Tibial artery (tissue), 4 donors: ENCODE data around the gene MICALL2.

Experiments
- DNase-seq, 2 donors: peaks; one replicate each; pipeline ENCODE4 v3.0.0-alpha.2; 2019
- H3K27ac ChIP-seq, 2 donors: fragments of 200-600 bp; sonication (generic) in 1 of 2; 1 replicate in 1 of 2; 2 replicates in 1 of 2; pipeline ENCODE4 v1.5.1; 2018 to 2019; ENCODE audit warnings: mild to moderate bottlenecking in 1 of 2
- H3K27me3 ChIP-seq, 2 donors: fragments of 200-600 bp; sonication (generic) in 1 of 2; one replicate each; pipeline versions ENCODE4 v1.5.1 to v1.6.0; 2016 to 2019
- H3K36me3 ChIP-seq, 3 donors: fragments of 200-600 bp; sonication (generic) in 2 of 3; one replicate each; pipeline ENCODE4 v1.5.1; 2016 to 2019; ENCODE audit warnings: mild to moderate bottlenecking in 2 of 3
- H3K4me1 ChIP-seq, 4 donors: fragments of 200-600 bp; sonication (generic) in 2 of 4; 1 replicate in 3 of 4; 2 replicates in 1 of 4; pipeline ENCODE4 v1.5.1; 2016 to 2019
- H3K4me3 ChIP-seq, 2 donors: fragments of 200-600 bp; sonication (generic) in 1 of 2; 1 replicate in 1 of 2; 2 replicates in 1 of 2; pipeline ENCODE4 v1.5.1; 2018 to 2019; ENCODE audit warnings: mild to moderate bottlenecking in 2 of 2
- H3K9me3 ChIP-seq, 3 donors: fragments of 200-600 bp; sonication (generic) in 1 of 3; one replicate each; pipeline ENCODE4 v1.5.1; 2016 to 2019
- CTCF ChIP-seq, 2 experiments: fragments of 200-600 bp in 1 of 2; fragments of 450-650 bp in 1 of 2; IDR thresholded peaks; one replicate each; pipeline ENCODE4 v1.5.1; 2017 to 2019; ENCODE audit warnings: antibody characterized with exemption in 2 of 2, mild to moderate bottlenecking in 1 of 2, moderate library complexity in 1 of 2
- intact Hi-C: fragments of 100-400 bp; cut with DNase I; formaldehyde crosslinking; loops from one replicate; pipeline ENCODE4 v1.15.0; 2023; ENCODE audit warnings: low total_unique reads

MICALL2 gene

GRCh38 chr7:1434891-1435670 is 24.2 kb downstream of the MICALL2 start:
- Histone ChIP-seq H3K4me3 (no peak overlapping the region), H3K4me1 (peaks cover 0 to 10% (median 4%) of the 10 kb centered on the region in 4 donors), H3K27ac (no peak overlapping the region), H3K36me3 (peaks cover 7 to 50% (median 16%) of the 10 kb centered on the region in 3 donors), H3K27me3 (peaks cover 0 to 25% of the 10 kb centered on the region in 2 donors), H3K9me3 (no peaks in the 10 kb centered on the region)
- DNase-seq = no peak
- intact Hi-C loops = loop anchor here (10.0 kb wide), 2 partner anchors 210 to 240 kb away; no protein-coding TSS in a partner anchor
- no peak for TF ChIP-seq CTCF (IDR thresholded peaks at IDR 0.05)

GRCh38 chr7:1434165-1434718 is 25.0 kb downstream of the MICALL2 start:
- H3K4me1 ChIP-seq = peaks cover 0 to 10% (median 4%) of the 10 kb centered on the region in 4 donors
- no peak for TF ChIP-seq CTCF (IDR thresholded peaks at IDR 0.05)
- no peaks in the 10 kb centered on the region for H3K9me3 ChIP-seq
- no peak overlapping the region for H3K4me3 ChIP-seq
- H3K27me3 ChIP-seq = peaks cover 0 to 34% of the 10 kb centered on the region in 2 donors
- intact Hi-C loops = loop anchor here (10.0 kb wide), 2 partner anchors 209 to 239 kb away; no protein-coding TSS in a partner anchor
- peaks cover 7 to 44% (median 16%) of the 10 kb centered on the region in 3 donors for H3K36me3 ChIP-seq
- no peak overlapping the region for H3K27ac ChIP-seq
- no peak for DNase-seq

- H3K4me1 ChIP-seq = peaks cover 0 to 10% (median 4%) of the 10 kb centered on the region in 4 donors
- peaks cover 7 to 37% (median 16%) of the 10 kb centered on the region in 3 donors for H3K36me3 ChIP-seq
- intact Hi-C loops = loop anchor here (10.0 kb wide), 2 partner anchors 209 to 239 kb away; no protein-coding TSS in a partner anchor
- no peaks in the 10 kb centered on the region for H3K9me3 ChIP-seq
- H3K27ac ChIP-seq = no peak overlapping the region
- H3K27me3 ChIP-seq = peaks cover 0 to 43% of the 10 kb centered on the region in 2 donors
- TF ChIP-seq CTCF (IDR thresholded peaks at IDR 0.05) = no peak
- DNase-seq = no peak
- no peak overlapping the region for H3K4me3 ChIP-seq
Measured at GRCh38 chr7:1433128-1433920, 25.9 kb downstream of the MICALL2 start.

- intact Hi-C loops = loop anchor here (1.0 to 10.0 kb wide), 3 partner anchors 41 to 238 kb away; no protein-coding TSS in a partner anchor
- peaks cover 0 to 10% (median 4%) of the 10 kb centered on the region in 4 donors for H3K4me1 ChIP-seq
- peaks cover 0 to 46% of the 10 kb centered on the region in 2 donors for H3K27me3 ChIP-seq
- no peaks in the 10 kb centered on the region for H3K9me3 ChIP-seq
- peaks cover 0 to 29% (median 10%) of the 10 kb centered on the region in 3 donors for H3K36me3 ChIP-seq
- TF ChIP-seq CTCF (IDR thresholded peaks at IDR 0.05) = peak; percentile 92 to 97
- peak; percentile 60 to 83 for DNase-seq
- no peak overlapping the region for H3K4me3 ChIP-seq
- no peak overlapping the region for H3K27ac ChIP-seq
Measured at GRCh38 chr7:1432411-1433082, 26.7 kb downstream of the MICALL2 start.
